Measurements from ENCODE around the gene NRCAM. TPM values are rescaled to one million over a fixed set of nuclear protein-coding genes. Genes with fewer than 3 reads are reported as not detected.
"Not testable (repeated sequence)": the region's sequence is repeated elsewhere in the genome, so short reads cannot be mapped to it uniquely, and the experiment has no call there.

The NRCAM gene
- total RNA-seq (2012; rRNA removed) = 7.1 and 15.1 TPM in 2 replicates

GRCh38 chr7:108455998-108456677, at the start of gene NRCAM:
Gene NRCAM (minus strand): TSS chr7:108456436. CDS start chr7:108240064, 216,372 bp downstream.
- H3K4me3 ChIP-seq (ENCODE audit: low read length) = peak within 1 kb of the TSS; percentile 78
- H3K27me3 ChIP-seq (ENCODE audit: control insufficient read depth, insufficient read depth, low read length) = peaks cover 8% of the 10 kb centered on the region

DNA sequence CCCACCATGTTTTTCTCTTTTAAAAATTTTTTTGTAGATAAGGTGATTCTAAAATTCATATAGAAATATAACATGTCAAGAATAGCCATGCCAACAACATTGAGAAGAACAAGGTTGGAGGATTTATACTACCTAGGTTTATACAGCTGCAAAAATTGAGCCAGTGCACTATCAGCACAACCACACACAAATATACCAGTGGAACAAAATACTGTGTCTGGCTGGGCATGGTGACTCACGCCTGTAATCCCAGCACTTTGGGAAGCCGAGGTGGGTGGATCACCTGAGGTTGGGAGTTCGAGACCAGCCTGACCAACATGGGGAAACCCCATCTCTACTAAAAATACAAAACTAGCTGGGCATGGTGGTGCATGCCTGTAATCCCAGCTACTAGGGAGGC, 48.3 kb upstream of the NRCAM start:
- H3K9ac ChIP-seq (ENCODE audit: low read depth, low read length); H3K4me3 ChIP-seq (ENCODE audit: low read length); H3K36me3 ChIP-seq (ENCODE audit: insufficient read depth, low read length); H3K9me3 ChIP-seq (replicated peaks; ENCODE audit: low read length); H3K27me3 ChIP-seq (ENCODE audit: control insufficient read depth, insufficient read depth, low read length); H3K4me2 ChIP-seq (ENCODE audit: low read length); H3K4me1 ChIP-seq (ENCODE audit: control insufficient read depth, insufficient read depth, low read length): not testable (repeated sequence)

More at GRCh38 chr7:108455998-108456677, at the start of gene NRCAM:
- peak within 1 kb of the TSS; percentile 68 for H3K9ac ChIP-seq (ENCODE audit: low read depth, low read length)
- no peaks in the 10 kb centered on the region for H3K36me3 ChIP-seq (ENCODE audit: insufficient read depth, low read length)
- H3K9me3 ChIP-seq (replicated peaks; ENCODE audit: low read length) = no peaks in the 10 kb centered on the region
- H3K4me1 ChIP-seq (ENCODE audit: control insufficient read depth, insufficient read depth, low read length) = peaks cover 6% of the 10 kb centered on the region
- H3K4me2 ChIP-seq (ENCODE audit: low read length) = peak within 1 kb of the TSS; percentile 95

- H3K36me3 ChIP-seq (ENCODE audit: insufficient read depth, low read length) = peaks cover 9% of the 10 kb centered on the region
- H3K27me3 ChIP-seq (ENCODE audit: control insufficient read depth, insufficient read depth, low read length) = no peaks in the 10 kb centered on the region
- no peak overlapping the region for H3K4me3 ChIP-seq (ENCODE audit: low read length)
These were observed 47.1 kb upstream of the NRCAM start for GRCh38 chr7:108503112-108504026.

GRCh38 chr7:108499566-108499965, 43.3 kb upstream of the NRCAM start:
- Histone ChIP-seq H3K4me3 (ENCODE audit: low read length) (no peak overlapping the region), H3K9ac (ENCODE audit: low read depth, low read length) (no peak overlapping the region), H3K27me3 (ENCODE audit: control insufficient read depth, insufficient read depth, low read length) (no peaks in the 10 kb centered on the region), H3K9me3 (replicated peaks; ENCODE audit: low read length) (no peaks in the 10 kb centered on the region), H3K4me1 (ENCODE audit: control insufficient read depth, insufficient read depth, low read length) (no peaks in the 10 kb centered on the region), H3K36me3 (ENCODE audit: insufficient read depth, low read length) (peaks cover 16% of the 10 kb centered on the region), H3K4me2 (ENCODE audit: low read length) (no peak overlapping the region)

More at GRCh38 chr7:108503112-108504026, 47.1 kb upstream of the NRCAM start:
- no peaks in the 10 kb centered on the region for H3K9me3 ChIP-seq (replicated peaks; ENCODE audit: low read length)
- H3K9ac ChIP-seq (ENCODE audit: low read depth, low read length) = no peak overlapping the region
- no peak overlapping the region for H3K4me2 ChIP-seq (ENCODE audit: low read length)
- no peaks in the 10 kb centered on the region for H3K4me1 ChIP-seq (ENCODE audit: control insufficient read depth, insufficient read depth, low read length)

GRCh38 chr7:108498481-108498880, 42.2 kb upstream of the NRCAM start:
- Histone ChIP-seq H3K4me3 (ENCODE audit: low read length) (no peak overlapping the region), H3K27me3 (ENCODE audit: control insufficient read depth, insufficient read depth, low read length) (no peaks in the 10 kb centered on the region), H3K4me2 (ENCODE audit: low read length) (no peak overlapping the region), H3K36me3 (ENCODE audit: insufficient read depth, low read length) (peaks cover 16% of the 10 kb centered on the region), H3K9ac (ENCODE audit: low read depth, low read length) (no peak overlapping the region), H3K9me3 (replicated peaks; ENCODE audit: low read length) (no peaks in the 10 kb centered on the region), H3K4me1 (ENCODE audit: control insufficient read depth, insufficient read depth, low read length) (no peaks in the 10 kb centered on the region)

DNA sequence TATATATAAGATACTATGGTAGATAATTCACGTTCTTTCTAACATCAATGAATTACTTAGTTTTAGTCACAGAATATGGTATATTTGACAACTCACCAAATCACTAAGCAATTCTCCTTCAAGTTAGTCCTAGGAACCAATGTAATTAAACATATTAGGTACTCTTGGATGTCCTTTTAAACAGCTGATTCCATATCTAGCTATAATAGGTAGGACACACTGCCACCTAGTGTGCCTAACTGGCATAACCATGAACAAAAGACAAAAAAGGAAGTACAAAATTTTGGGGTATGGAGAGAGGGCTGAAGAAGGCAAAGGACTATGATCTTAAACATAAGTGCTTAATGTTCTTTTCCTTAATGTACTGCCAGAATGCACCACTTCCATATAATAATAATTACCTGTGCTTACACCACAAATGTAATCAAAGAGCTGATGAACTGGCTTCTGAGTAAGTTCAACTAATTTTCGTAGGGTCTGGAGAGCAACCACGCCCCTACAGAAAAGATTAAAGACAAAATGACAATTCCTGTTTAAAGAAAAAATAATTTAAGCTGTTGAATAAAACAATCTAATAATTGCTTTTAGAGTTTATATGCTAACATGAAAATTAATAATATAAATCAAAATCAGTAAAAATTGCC, 41.0 kb upstream of the NRCAM start:
- Histone ChIP-seq H3K4me3 (ENCODE audit: low read length) (no peak overlapping the region), H3K4me2 (ENCODE audit: low read length) (no peak overlapping the region), H3K27me3 (ENCODE audit: control insufficient read depth, insufficient read depth, low read length) (no peaks in the 10 kb centered on the region), H3K9ac (ENCODE audit: low read depth, low read length) (no peak overlapping the region), H3K4me1 (ENCODE audit: control insufficient read depth, insufficient read depth, low read length) (no peaks in the 10 kb centered on the region), H3K36me3 (ENCODE audit: insufficient read depth, low read length) (peaks cover 16% of the 10 kb centered on the region), H3K9me3 (replicated peaks; ENCODE audit: low read length) (no peaks in the 10 kb centered on the region)

- Histone ChIP-seq H3K4me3 (ENCODE audit: low read length) (no peak overlapping the region), H3K9me3 (replicated peaks; ENCODE audit: low read length) (no peaks in the 10 kb centered on the region), H3K36me3 (ENCODE audit: insufficient read depth, low read length) (peaks cover 17% of the 10 kb centered on the region), H3K9ac (ENCODE audit: low read depth, low read length) (no peak overlapping the region), H3K27me3 (ENCODE audit: control insufficient read depth, insufficient read depth, low read length) (no peaks in the 10 kb centered on the region), H3K4me2 (ENCODE audit: low read length) (no peak overlapping the region), H3K4me1 (ENCODE audit: control insufficient read depth, insufficient read depth, low read length) (no peaks in the 10 kb centered on the region)
These were observed 36.5 kb upstream of the NRCAM start for GRCh38 chr7:108492742-108493141.

- Histone ChIP-seq H3K27me3 (ENCODE audit: control insufficient read depth, insufficient read depth, low read length) (no peaks in the 10 kb centered on the region), H3K36me3 (ENCODE audit: insufficient read depth, low read length) (peaks cover 10% of the 10 kb centered on the region), H3K4me1 (ENCODE audit: control insufficient read depth, insufficient read depth, low read length) (peaks cover 17% of the 10 kb centered on the region), H3K9ac (ENCODE audit: low read depth, low read length) (no peak overlapping the region), H3K4me3 (ENCODE audit: low read length) (no peak overlapping the region), H3K9me3 (replicated peaks; ENCODE audit: low read length) (no peaks in the 10 kb centered on the region), H3K4me2 (ENCODE audit: low read length) (no peak overlapping the region)
These were observed 32.7 kb upstream of the NRCAM start for GRCh38 chr7:108488768-108489538.

DNA sequence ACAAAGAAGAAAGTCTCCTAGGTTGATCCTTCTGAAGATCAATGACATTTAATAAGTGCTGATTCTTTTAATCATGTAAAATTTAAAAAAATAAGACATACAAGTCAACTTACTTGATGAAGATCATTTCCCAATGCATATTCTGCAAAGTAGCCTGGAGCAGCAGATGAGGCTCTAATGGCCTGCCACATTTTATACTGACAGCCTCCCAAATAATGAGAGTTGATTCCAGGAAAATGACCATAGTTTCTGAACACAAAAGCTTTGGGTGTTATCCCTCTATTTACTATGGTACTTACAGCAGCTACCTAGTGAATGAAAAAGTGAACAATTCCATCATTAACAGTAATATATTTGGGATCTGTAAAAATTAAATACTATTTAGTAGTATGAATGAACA, 31.4 kb upstream of the NRCAM start:
- Histone ChIP-seq H3K4me2 (ENCODE audit: low read length) (no peak overlapping the region), H3K36me3 (ENCODE audit: insufficient read depth, low read length) (peaks cover 10% of the 10 kb centered on the region), H3K4me1 (ENCODE audit: control insufficient read depth, insufficient read depth, low read length) (peaks cover 17% of the 10 kb centered on the region), H3K9me3 (replicated peaks; ENCODE audit: low read length) (no peaks in the 10 kb centered on the region), H3K27me3 (ENCODE audit: control insufficient read depth, insufficient read depth, low read length) (no peaks in the 10 kb centered on the region), H3K4me3 (ENCODE audit: low read length) (no peak overlapping the region), H3K9ac (ENCODE audit: low read depth, low read length) (no peak overlapping the region)

DNA sequence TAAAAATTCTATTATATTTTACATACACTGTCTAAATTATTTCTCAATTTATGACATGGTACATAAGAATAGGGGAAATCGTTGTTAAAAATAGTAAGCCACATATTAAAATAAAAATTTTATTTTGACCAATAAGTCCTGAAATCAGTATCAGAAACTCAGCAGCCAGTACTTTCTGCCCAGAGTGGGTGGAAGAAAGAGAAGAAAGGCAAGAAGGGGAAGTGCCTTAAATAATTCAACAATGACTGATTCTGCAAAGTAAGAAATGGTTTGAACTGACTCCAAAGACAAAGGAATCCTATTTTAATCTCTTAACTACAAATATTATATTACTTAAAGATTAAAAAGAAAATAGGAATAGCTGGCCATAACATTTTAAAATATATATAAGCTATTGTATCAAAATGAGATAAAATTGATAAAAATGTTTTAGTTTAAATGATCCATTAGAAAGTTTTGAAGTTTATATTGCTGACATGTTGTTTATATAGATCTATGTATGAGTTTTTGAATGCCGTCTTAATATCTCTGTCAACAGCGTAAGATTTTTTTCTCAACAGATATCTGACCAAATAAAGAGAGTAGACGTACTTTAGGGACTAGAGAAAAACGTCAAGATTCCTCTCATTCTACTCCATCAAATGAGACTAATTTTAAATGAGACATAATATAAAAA, 30.2 kb upstream of the NRCAM start:
- Histone ChIP-seq H3K9me3 (replicated peaks; ENCODE audit: low read length) (no peaks in the 10 kb centered on the region), H3K27me3 (ENCODE audit: control insufficient read depth, insufficient read depth, low read length) (no peaks in the 10 kb centered on the region), H3K9ac (ENCODE audit: low read depth, low read length) (no peak overlapping the region), H3K4me2 (ENCODE audit: low read length) (peak overlapping the region; percentile 41), H3K4me3 (ENCODE audit: low read length) (no peak overlapping the region), H3K36me3 (ENCODE audit: insufficient read depth, low read length) (peaks cover 10% of the 10 kb centered on the region), H3K4me1 (ENCODE audit: control insufficient read depth, insufficient read depth, low read length) (peaks cover 17% of the 10 kb centered on the region)
